ENCODE results near the gene RHOG.

GRCh38 chr11:3825473-3826154 lies 15.1 kb downstream of the RHOG start:
- TF ChIP-seq CTCF (IDR thresholded peaks at IDR 0.05; ENCODE audit: poor library complexity) (no peak), EZH2 (IDR thresholded peaks at IDR 0.05; ENCODE audit: borderline replicate concordance) (no peak)
